HG03378 (cell line): ENCODE results near the gene OBSL1.

ENCODE experiments used
- ATAC-seq: cut with Tn5 transposase; IDR thresholded peaks from one replicate; pipeline ENCODE4 v1.9.1; 2021; ENCODE audit warnings: mild to moderate bottlenecking, moderate library complexity; ENCODE audit not compliant: unreplicated experiment

The OBSL1 gene

GRCh38 chr2:219552382-219553167, 18.8 kb downstream of the OBSL1 start:
- ATAC-seq = peak; percentile 79

- no peak for ATAC-seq
These were observed 19.6 kb downstream of the OBSL1 start for GRCh38 chr2:219551441-219552381.

- ATAC-seq = no peak
These were observed 21.7 kb downstream of the OBSL1 start for GRCh38 chr2:219549619-219550018.

GRCh38 chr2:219548990-219549389, 22.3 kb downstream of the OBSL1 start:
- ATAC-seq = no peak

- no peak for ATAC-seq
These were observed 23.7 kb downstream of the OBSL1 start for GRCh38 chr2:219547621-219548020.

- no peak for ATAC-seq
These were observed 25.4 kb downstream of the OBSL1 start for GRCh38 chr2:219545943-219546352.

GRCh38 chr2:219545295-219545942, 25.9 kb downstream of the OBSL1 start:
- no peak for ATAC-seq

GRCh38 chr2:219544567-219544966, 26.8 kb downstream of the OBSL1 start:
- no peak for ATAC-seq

- peak; percentile 60 for ATAC-seq
These were observed 27.6 kb downstream of the OBSL1 start, which contains the start of the genes CHPF and TMEM198 for GRCh38 chr2:219543596-219544358. TSS of gene CHPF (minus strand) at chr2:219543809. CDS start at chr2:219543538, 271 bp downstream. TSS of gene TMEM198 (plus strand) at chr2:219544028. CDS start at chr2:219544728, 700 bp downstream.

- ATAC-seq = peak; percentile 17
These were observed 28.3 kb downstream of the OBSL1 start for GRCh38 chr2:219542931-219543595.

- ATAC-seq = peak; percentile 72
These were observed 29.6 kb downstream of the OBSL1 start for GRCh38 chr2:219541611-219542180.

- no peak for ATAC-seq
These were observed 30.4 kb downstream of the OBSL1 start for GRCh38 chr2:219540784-219541504.

- ATAC-seq = no peak
These were observed 31.2 kb downstream of the OBSL1 start for GRCh38 chr2:219539926-219540678.

- ATAC-seq = no peak
These were observed 32.2 kb downstream of the OBSL1 start for GRCh38 chr2:219538956-219539788.

GRCh38 chr2:219538504-219538951, 32.8 kb downstream of the OBSL1 start:
- ATAC-seq = no peak

- ATAC-seq = no peak
These were observed 33.5 kb downstream of the OBSL1 start for GRCh38 chr2:219537657-219538488.
